NOMO-1 (cell line): ENCODE measurements around the gene ST7.

Source experiments
- DNase-seq, 2 experiments: peaks; one replicate each; lab custom pipeline; 2025; ENCODE audit not compliant: unreplicated experiment in 2 of 2; lab: John Stamatoyannopoulos, UW

ST7 gene

GRCh38 chr7:117087639-117088396 is 134.5 kb downstream of the ST7 start:
- no peak for DNase-seq

- DNase-seq: no peak
These were observed 135.4 kb downstream of the ST7 start for GRCh38 chr7:117088623-117089194.

GRCh38 chr7:117090791-117091190 is 137.5 kb downstream of the ST7 start:
- no peak for DNase-seq

GRCh38 chr7:117091721-117092120 is 138.4 kb downstream of the ST7 start:
- no peak for DNase-seq

GRCh38 chr7:117092785-117093184 is 139.5 kb downstream of the ST7 start:
- DNase-seq: no peak

- DNase-seq: no peak
These were observed 141.2 kb downstream of the ST7 start for GRCh38 chr7:117094457-117094856.

GRCh38 chr7:117095055-117095454 is 141.8 kb downstream of the ST7 start:
- DNase-seq: no peak

GRCh38 chr7:117096330-117096729 is 143.0 kb downstream of the ST7 start:
- no peak for DNase-seq

GRCh38 chr7:117096942-117097341 is 143.6 kb downstream of the ST7 start:
- DNase-seq: no peak

GRCh38 chr7:117097860-117098259 is 144.6 kb downstream of the ST7 start:
- DNase-seq: no peak

GRCh38 chr7:117098457-117098856 is 145.2 kb downstream of the ST7 start:
- no peak for DNase-seq

GRCh38 chr7:117101026-117101425 is 147.7 kb downstream of the ST7 start:
- no peak for DNase-seq

GRCh38 chr7:117110480-117111315 is 157.4 kb downstream of the ST7 start:
- DNase-seq: no peak

- no peak for DNase-seq
These were observed 158.2 kb downstream of the ST7 start for GRCh38 chr7:117111535-117111934.

GRCh38 chr7:117112640-117113039 is 159.3 kb downstream of the ST7 start:
- DNase-seq: no peak

GRCh38 chr7:117113871-117114270 is 160.6 kb downstream of the ST7 start:
- no peak for DNase-seq

- no peak for DNase-seq
These were observed 161.0 kb downstream of the ST7 start for GRCh38 chr7:117114272-117114671.

- DNase-seq: no peak
These were observed 162.9 kb downstream of the ST7 start for GRCh38 chr7:117116211-117116610.

GRCh38 chr7:117117172-117117571 is 163.9 kb downstream of the ST7 start:
- no peak for DNase-seq

GRCh38 chr7:117118579-117119180 is 165.4 kb downstream of the ST7 start:
- no peak for DNase-seq

- peak in 1 of 2 experiments; percentile 24 for DNase-seq
These were observed 166.1 kb downstream of the ST7 start for GRCh38 chr7:117119192-117119924.
